HFF-Myc (cell line): ENCODE measurements around the gene MSANTD7.

Source experiments
- DNase-seq: peaks from one replicate; pipeline ENCODE4 v3.0.0-alpha.2; 2011; ENCODE audit warnings: low read depth; ENCODE audit errors: extremely low read depth
- H3K4me3 ChIP-seq: replicated peaks from 2 replicates; pipeline ENCODE4 v1.5.1; 2011; ENCODE audit warnings: low read depth, mild to moderate bottlenecking, control low read depth, low read length
- TF ChIP-seq, protein P1 (sequence below): IDR thresholded peaks from 2 replicates; pipeline ENCODE4 v1.5.1; 2012; ENCODE audit warnings: mild to moderate bottlenecking, low read depth, low read length, control low read depth; ENCODE audit errors: missing control alignments

MSANTD7 gene

GRCh38 chr10:14873090-14873760, 35.1 kb downstream of the MSANTD7 start:
- H3K4me3 ChIP-seq, result no peak overlapping the region
- no peak for DNase-seq
- TF ChIP-seq, protein P1, sequence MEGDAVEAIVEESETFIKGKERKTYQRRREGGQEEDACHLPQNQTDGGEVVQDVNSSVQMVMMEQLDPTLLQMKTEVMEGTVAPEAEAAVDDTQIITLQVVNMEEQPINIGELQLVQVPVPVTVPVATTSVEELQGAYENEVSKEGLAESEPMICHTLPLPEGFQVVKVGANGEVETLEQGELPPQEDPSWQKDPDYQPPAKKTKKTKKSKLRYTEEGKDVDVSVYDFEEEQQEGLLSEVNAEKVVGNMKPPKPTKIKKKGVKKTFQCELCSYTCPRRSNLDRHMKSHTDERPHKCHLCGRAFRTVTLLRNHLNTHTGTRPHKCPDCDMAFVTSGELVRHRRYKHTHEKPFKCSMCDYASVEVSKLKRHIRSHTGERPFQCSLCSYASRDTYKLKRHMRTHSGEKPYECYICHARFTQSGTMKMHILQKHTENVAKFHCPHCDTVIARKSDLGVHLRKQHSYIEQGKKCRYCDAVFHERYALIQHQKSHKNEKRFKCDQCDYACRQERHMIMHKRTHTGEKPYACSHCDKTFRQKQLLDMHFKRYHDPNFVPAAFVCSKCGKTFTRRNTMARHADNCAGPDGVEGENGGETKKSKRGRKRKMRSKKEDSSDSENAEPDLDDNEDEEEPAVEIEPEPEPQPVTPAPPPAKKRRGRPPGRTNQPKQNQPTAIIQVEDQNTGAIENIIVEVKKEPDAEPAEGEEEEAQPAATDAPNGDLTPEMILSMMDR, result no peak

GRCh38 chr10:14875941-14876340, 37.8 kb downstream of the MSANTD7 start:
- no peak overlapping the region for H3K4me3 ChIP-seq
- no peak for DNase-seq
- TF ChIP-seq, protein P1, result no peak

DNA sequence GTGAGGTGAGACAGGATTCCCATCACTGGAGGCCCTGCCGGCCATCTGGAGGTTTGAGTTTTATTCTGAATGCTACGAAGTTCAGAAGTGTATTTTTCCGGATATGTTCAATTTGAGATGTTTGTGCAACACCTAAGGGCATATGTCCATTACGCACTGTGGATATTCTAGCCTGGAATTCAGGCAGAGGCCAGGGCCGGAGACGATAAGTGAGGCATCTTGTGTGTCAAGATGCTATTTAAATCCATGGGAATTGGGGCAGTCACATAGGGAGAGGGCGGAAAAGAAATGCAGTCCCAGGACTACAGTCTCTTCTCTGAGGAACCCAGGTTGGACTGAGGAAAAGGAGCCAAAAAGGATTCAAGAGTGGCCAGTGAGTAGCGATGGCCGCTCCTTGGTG, 38.7 kb downstream of the MSANTD7 start:
- TF ChIP-seq, protein P1, result no peak
- H3K4me3 ChIP-seq, result peak overlapping the region; percentile 79
- DNase-seq, result no peak

DNA sequence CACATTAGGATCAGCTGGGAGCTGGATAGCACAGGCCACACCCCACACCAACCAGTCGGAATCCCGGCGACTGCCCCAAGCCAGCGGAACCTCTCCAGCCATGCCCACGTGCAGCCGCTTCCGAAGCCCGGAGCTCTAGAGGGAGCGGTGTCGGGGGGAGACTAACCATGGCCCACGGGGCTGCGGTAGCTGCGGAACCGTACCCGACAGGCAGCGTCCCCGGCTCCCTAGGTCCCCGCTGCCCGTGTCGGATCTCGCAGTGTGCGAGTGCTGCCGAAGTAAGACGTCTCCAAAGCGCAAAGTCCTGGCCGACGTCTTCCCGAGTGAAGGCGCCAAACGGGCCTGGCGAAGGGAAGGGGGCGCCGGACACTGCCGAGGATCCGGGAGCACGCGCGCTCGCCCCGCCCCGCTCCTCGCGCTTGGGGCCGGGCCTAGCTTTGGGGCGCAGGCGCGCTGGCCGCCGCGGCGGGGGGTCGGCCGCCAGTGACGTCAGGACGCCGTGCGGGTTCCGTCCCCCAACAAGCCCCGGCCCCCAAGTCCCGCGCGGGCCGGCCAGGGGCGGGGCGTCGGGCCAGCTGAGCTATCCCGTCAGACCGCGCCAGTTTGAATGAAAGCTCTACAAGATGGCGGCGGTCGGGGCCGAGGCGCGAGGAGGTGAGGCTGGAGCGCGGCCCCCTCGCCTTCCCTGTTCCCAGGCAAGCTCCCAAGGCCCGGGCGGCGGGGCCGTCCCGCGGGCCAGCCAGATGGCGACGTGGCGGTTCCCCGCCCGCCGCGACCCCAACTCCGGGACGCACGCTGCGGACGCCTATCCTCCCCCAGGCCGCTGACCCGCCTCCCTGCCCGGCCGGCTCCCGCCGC, 40.4 kb downstream of the MSANTD7 start, which contains the start of gene SUV39H2:
SUV39H2 (plus strand) TSS at position 601 of the 858 bp plus-strand sequence; CDS start at position 624, 23 bp downstream.
- TF ChIP-seq, protein P1, result no peak
- peak; percentile 64 for DNase-seq
- peak within 1 kb of the TSS; percentile 79 for H3K4me3 ChIP-seq

GRCh38 chr10:14879124-14879927, 41.2 kb downstream of the MSANTD7 start:
- TF ChIP-seq, protein P1, result no peak
- peak overlapping the region; percentile 79 for H3K4me3 ChIP-seq
- no peak for DNase-seq

DNA sequence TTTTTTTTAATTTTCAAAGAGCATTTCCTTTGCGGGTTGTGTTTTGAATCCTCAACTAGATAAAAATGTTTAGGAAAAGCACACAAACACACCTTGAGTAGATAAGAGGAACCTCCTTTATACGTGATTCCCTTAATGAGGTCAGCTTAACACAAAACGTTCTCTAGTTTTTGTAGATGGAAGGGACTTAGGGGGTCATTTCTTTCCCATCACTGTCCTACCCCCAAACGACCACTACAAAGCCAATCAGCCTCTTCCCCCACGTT, 41.8 kb downstream of the MSANTD7 start:
- no peak for DNase-seq
- TF ChIP-seq, protein P1, result no peak
- H3K4me3 ChIP-seq, result peak overlapping the region; percentile 79
